HG03469 (cell line): ENCODE results near the gene SMIM7.

Experiments
- ATAC-seq: cut with Tn5 transposase; IDR thresholded peaks from one replicate; pipeline ENCODE4 v1.9.1; 2021; ENCODE audit warnings: mild to moderate bottlenecking, moderate library complexity, moderate number of reproducible peaks; ENCODE audit not compliant: unreplicated experiment

The SMIM7 gene

GRCh38 chr19:16598848-16599247 is 61.1 kb downstream of the SMIM7 start:
- no peak for ATAC-seq

- no peak for ATAC-seq
These were observed 63.5 kb downstream of the SMIM7 start for GRCh38 chr19:16596399-16596798.
